COR-L47 (cell line): ENCODE results near the gene RLN3.
"Not testable (repeated sequence)": the region's sequence is repeated elsewhere in the genome, so short reads cannot be mapped to it uniquely, and the experiment has no call there.

Experiments used
- DNase-seq: peaks from one replicate; lab custom pipeline; 2025; lab: John Stamatoyannopoulos, UW

The RLN3 gene

GRCh38 chr19:14021474-14021873, 6.5 kb upstream of the RLN3 start:
- no peak for DNase-seq

DNA sequence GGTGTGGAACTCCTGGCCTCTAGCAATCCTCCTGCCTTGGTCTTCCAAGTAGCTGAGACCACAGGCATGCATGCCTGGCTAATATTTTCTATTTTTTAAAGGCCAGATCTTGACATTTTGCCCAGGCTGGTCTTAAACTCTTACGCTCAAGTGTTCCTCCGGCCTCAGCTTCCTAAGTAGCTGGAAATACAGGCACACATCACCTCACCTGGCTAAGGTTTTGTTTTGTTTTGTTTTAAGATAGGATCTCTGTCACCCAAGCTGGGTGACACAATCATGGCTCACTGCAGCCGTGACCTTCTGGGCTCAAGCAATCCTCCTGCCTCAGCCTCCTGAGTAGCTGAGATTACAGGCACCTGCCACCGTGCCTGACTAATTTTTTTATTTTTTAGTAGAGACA, 5.5 kb upstream of the RLN3 start:
- DNase-seq, result no peak

- no peak for DNase-seq
Measured at GRCh38 chr19:14023404-14024235, 4.3 kb upstream of the RLN3 start.

DNA sequence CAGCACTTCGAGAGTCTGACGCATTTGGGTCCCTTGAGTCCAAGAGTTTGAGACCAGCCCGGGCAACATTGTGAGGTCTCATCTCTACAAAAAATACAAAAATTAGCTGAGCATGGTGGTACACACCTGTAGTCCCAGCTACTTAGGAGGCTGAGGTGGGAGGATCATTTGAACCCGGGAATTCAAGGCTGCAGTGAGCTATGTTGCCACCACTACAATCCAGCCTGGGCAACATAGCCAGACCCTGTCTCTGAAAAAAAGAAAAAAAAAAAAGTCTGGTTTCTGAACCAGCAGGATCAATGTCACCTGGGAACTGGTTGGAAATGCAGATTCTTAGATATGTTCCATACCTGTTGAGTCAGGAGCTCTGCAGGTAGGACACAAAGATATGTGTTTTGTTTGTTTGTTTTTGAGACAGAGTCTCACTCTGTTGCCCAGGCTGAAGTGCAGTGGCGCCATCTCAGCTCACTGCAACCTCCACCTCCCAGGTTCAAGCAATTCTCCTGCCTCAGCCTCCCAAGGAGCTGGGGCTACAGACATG, 1.2 kb upstream of the RLN3 start:
- not testable (repeated sequence) for DNase-seq

- no peak for DNase-seq
Measured at GRCh38 chr19:14028901-14029300, 953 bp downstream of the RLN3 start.

DNA sequence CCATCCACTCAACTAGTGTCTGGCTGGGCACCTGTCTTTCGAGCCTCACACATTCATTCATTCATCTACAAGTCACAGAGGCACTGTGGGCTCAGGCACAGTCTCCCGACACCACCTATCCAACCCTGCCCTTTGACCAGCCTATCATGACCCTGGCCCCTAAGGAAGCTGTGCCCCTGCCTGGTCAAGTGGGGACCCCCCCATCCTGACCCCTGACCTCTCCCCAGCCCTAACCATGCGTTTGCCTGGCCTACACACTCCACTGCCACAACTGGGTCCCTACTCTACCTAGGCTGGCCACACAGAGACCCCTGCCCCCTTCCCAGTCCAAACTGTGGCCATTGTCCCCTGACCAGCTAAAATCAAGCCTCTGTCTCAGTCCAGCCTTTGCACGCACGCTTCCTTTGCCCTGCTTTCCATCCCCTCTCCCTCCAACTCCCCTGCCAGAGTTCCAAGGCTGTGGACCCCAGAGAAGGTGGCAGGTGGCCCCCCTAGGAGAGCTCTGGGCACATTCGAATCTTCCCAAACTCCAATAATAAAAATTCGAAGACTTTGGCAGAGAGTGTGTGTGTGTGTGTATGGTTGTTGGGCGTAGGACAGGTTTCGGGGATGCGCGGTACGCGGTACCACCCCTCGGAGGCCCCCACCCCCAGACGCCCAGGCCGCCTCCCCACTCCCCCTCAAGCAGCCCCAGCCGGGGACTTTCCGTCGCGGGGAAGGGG, 3.2 kb downstream of the RLN3 start:
- DNase-seq, result no peak

- peak; percentile 54 for DNase-seq
Measured at GRCh38 chr19:14031719-14032480, 4.0 kb downstream of the RLN3 start, which contains the start of gene IL27RA. Gene IL27RA (plus strand): TSS chr19:14031762. CDS start chr19:14031873, 111 bp downstream.

DNA sequence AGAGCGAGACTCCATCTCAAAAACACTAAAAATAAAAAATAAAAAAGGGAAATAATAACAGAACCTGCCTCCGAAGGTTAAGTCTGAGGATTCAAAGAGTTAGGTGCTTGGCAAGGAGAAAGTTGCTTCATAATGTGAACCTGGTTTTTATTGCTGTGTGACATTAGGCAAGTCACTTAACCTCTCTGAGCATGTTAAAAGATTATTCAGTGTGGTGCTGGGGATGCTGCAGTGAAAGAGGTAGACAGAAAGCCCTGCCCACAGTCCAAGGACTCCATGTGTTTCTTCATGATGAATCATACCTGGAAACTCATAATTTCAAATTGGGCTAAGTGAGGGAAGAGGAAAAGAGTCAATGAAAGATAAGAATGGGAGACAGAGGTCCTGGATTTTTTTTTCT, 6.0 kb downstream of the RLN3 start:
- DNase-seq, result no peak

DNA sequence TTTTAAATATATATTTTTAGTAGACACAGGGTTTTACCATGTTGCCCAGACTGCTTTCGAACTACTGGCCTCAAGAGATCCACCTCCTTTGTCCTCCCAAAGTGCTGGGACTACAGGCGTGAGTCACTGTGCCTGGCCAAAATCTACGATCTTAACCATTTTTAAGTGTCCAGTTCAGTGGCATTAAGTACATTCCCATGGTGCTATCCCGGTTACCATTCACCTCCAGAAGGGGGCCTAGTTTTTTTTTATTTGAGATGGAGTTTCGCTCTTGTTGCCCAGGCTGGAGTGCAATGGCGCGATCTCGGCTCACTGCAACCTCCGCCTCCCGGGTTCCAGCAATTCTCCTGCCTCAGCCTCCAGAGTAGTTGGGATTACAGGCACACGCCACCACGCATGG, 7.2 kb downstream of the RLN3 start:
- DNase-seq, result not testable (repeated sequence)

DNA sequence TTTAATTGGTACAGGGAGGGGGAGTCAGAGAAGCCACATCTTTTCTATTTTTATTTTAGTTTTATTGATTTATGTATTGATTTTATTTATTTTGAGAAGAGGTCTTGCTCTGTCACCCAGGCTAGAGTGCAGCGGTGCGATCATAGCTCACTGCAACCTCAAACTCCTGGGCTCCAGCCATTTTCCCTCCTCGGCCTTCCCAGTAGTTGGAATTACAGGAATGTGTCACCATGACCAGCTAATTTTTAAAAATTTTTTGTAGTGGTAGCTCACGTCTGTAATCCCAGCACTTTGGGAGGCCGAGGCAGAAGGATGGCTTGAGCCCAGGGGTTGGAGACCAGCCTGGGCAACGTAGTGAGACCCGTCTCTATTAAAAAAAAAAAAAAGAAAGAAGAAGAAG, 7.8 kb downstream of the RLN3 start:
- DNase-seq, result no peak

DNA sequence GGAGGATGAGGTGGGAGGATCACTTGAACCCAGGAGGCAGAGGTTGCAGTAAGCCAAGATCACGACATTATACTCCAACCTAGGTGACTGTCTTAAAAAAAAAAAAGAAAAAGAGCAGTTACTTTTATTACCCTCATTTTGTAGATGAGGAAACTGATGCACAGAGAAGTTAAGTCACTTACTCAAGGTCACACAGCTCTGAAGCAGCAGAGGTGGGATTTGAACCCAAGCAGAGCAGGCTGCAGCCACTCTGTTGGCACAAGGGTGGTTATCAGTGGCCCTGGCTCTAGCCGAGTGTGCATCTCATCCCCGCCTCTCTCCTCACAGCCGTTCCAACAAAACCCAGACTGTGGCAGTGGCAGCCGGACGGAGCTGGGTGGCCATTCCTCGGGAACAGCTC, 11.2 kb downstream of the RLN3 start:
- no peak for DNase-seq

DNA sequence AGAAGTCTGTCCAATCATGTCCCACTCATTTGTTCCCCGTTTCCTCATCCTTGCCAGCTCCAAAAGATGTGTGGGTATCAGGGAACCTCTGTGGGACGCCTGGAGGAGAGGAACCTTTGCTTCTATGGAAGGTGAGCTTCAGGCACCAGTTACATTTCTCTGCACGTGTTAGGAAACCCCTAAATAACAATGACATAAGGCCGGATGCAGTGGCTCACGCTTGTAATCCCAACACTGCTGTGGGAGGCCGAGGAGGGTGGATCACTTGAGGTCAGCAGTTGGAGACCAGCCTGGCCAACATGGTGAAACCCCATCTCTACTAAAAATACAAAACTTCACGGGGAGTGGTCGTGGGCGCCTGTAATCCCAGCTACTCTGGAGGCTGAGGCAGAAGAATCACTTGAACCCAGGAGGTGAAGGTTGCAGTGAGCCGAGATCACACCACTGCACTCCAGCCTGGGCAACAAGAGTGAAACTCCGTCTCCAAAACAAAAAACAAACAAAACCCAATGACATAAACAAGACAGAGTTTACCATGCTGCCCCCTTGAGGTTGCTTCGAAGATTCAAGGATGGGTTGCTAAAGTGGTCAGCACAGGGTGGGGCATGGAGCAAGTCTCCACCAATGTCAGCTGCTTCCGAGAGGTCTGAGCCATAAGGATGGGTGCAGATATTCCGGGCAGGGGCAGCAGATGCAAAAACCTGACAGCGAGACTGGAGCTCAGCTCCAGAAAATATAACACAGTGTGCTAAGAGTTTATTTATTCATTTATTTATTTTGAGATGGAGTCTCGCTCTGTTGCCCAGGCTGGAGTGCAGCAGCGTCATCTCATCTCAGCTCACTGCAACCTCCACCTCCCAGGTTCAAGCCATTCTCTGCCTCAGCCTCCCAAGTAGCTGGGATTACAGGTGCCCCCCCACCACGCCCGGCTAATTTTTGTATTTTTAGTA, 15.0 kb downstream of the RLN3 start:
- peak; percentile 39 for DNase-seq

GRCh38 chr19:14047866-14048265, 19.9 kb downstream of the RLN3 start:
- not testable (repeated sequence) for DNase-seq

- DNase-seq, result peak; percentile 17
Measured at GRCh38 chr19:14048443-14049153, 20.6 kb downstream of the RLN3 start.

DNA sequence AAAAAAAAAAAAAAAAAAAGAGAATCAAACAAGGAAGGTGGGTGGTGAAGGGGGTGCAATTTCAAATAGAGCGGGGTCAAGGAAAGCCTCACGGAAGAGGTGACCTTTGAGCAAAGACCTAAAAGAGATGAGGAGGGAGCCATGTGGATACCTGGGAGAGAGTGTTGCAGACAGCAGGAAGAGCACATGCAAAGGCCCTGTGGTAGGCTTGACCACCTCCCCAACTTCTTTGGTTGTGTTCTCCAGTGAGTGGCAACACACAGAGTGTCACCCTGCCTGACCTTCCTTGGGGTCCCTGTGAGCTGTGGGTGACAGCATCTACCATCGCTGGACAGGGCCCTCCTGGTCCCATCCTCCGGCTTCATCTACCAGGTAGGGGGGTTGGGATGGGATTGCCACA, 22.6 kb downstream of the RLN3 start:
- DNase-seq, result no peak

DNA sequence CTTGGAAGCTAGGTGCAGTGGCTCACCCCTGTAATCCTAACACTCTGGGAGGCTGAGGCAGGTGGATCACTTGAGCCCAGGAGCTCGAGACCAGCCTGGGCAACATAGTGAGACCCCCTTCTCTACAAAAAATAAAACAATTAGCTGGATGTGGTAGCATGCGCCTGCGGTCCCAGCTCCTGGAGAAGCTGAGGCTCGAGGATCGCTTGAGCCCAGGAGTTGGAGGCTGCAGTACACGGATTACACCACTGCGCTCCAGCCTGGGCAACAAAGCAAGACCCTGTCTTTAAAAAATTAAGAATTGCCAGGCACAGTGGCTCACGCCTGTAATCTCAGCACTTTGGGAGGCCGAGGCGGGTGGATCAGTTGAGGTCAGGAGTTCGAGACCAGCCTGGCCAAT, 23.0 kb downstream of the RLN3 start:
- not testable (repeated sequence) for DNase-seq

- no peak for DNase-seq
Measured at GRCh38 chr19:14051980-14052379, 24.0 kb downstream of the RLN3 start.

DNA sequence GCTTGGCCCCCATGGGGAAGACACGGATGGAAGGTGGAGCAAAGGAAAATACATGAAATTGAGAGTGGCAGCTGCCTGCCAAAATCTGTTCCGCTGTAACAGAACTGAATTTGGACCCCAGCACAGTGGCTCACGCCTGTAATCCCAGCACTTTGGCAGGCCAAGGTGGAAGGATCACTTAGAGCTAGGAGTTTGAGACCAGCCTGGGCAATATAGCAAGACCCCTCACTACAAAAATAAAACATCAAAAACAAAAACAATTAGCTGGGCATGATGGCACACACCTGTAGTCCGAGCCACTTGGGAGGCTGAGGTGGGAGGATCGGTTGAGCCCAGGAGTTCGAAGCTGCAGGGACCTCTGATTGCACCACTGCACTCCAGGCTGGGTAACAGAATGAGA, 24.5 kb downstream of the RLN3 start:
- DNase-seq, result no peak

- DNase-seq, result no peak
Measured at GRCh38 chr19:14053032-14053431, 25.1 kb downstream of the RLN3 start.

DNA sequence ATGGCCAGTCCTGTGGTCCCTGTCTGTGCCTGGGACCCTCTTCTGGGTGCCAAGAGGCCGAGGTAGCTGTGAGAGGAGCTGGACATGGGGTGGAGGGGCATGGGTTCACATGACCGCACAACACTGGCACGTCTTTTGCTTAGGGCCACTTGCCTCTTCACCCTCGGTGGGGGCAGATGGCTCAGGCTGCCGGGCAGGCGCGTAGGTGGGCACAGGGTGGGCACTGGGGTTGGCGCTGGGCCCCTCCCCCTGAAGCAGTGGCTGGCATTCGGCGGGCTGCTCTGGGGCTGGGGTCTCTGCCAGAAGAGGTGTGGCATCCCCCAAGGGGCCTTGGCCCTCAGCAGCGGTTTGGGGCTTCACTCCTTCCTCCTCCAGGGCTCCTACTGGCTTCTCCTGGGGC, 25.6 kb downstream of the RLN3 start:
- no peak for DNase-seq

- DNase-seq, result no peak
Measured at GRCh38 chr19:14054099-14054498, 26.2 kb downstream of the RLN3 start.
